Measurements from ENCODE around the gene FAM187B.
A peak's percentile ranks its signal among the peaks of the same experiment; 100 is the strongest.

FAM187B gene

GRCh38 chr19:35217649-35217990 is 10.9 kb downstream of the FAM187B start:
- Histone ChIP-seq H2AK5ac (ENCODE audit: low read length) (no peak overlapping the region), H2BK15ac (replicated peaks; ENCODE audit: low read depth) (no peak overlapping the region), H3K4me2 (ENCODE audit: low read length) (no peak overlapping the region), H3K4me1 (ENCODE audit: control insufficient read depth, low read depth, low read length) (no peaks in the 10 kb centered on the region), H3K27ac (ENCODE audit: low read depth, low read length) (no peak overlapping the region), H3K23ac (ENCODE audit: low read length) (no peak overlapping the region), H2BK120ac (ENCODE audit: low read depth, low read length) (no peak overlapping the region), H3K36me3 (ENCODE audit: control insufficient read depth, insufficient read depth, low read length) (no peaks in the 10 kb centered on the region), H3K56ac (ENCODE audit: low read length) (no peak overlapping the region), H2BK5ac (ENCODE audit: low read length) (no peak overlapping the region), H3K79me2 (ENCODE audit: control insufficient read depth, insufficient read depth, low read length) (no peaks in the 10 kb centered on the region), H4K5ac (ENCODE audit: low read length) (no peak overlapping the region), H3K4me3 (ENCODE audit: low read length) (no peak overlapping the region), H3K27me3 (ENCODE audit: insufficient read depth, low read length, poor library complexity) (no peaks in the 10 kb centered on the region), H3K4ac (ENCODE audit: low read depth, low read length) (no peak overlapping the region), H3K79me1 (ENCODE audit: low read length) (no peaks in the 10 kb centered on the region), H3K18ac (ENCODE audit: low read length) (no peak overlapping the region), H4K8ac (ENCODE audit: low read depth, low read length) (no peak overlapping the region), H3K9ac (ENCODE audit: low read length) (no peak overlapping the region)
- DNase-seq = no peak

DNA sequence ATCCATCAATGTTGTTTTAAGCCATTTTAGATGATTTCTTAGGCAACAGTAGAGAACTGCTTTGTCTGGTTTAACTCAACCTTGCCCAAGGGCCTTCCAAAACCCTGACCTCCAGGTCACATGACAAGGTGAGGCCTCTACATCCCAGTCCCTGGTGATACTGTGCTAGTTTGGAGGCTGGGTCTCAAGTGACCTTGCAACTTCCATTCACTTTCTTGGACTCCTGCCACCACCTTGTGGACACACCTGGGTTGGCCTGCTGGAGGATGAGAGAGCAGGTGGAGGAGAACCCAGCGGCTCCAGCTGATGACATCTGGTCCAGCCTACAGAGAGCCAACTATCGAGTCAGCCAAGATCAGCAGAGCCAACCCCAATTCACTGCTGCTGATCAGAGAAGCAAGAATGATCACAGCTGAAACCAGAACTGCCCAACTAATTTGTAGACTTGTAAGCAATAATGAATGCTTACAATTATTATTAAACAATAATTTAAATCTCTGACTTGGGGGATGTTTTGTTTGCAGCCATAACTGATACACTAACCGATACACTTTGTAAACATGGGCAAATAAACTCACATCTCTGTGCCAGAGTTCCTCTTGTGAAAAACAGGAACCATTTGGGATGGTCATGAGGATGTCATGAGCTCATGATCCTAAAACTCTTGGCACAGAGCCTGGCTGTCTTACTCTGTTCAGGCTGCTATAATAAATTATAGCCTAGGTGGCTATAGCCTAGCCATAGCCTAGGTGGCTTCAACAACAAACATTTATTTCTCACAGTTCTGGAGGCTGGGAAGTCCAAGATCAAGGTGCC is 11.5 kb downstream of the FAM187B start:
- Histone ChIP-seq H3K27ac (ENCODE audit: low read depth, low read length) (no peak overlapping the region), H4K5ac (ENCODE audit: low read length) (no peak overlapping the region), H2BK15ac (replicated peaks; ENCODE audit: low read depth) (no peak overlapping the region), H3K4me1 (ENCODE audit: control insufficient read depth, low read depth, low read length) (no peaks in the 10 kb centered on the region), H3K4me3 (ENCODE audit: low read length) (no peak overlapping the region), H3K56ac (ENCODE audit: low read length) (no peak overlapping the region), H3K4me2 (ENCODE audit: low read length) (no peak overlapping the region), H2AK5ac (ENCODE audit: low read length) (no peak overlapping the region), H3K79me1 (ENCODE audit: low read length) (no peaks in the 10 kb centered on the region), H3K9ac (ENCODE audit: low read length) (no peak overlapping the region), H3K79me2 (ENCODE audit: control insufficient read depth, insufficient read depth, low read length) (no peaks in the 10 kb centered on the region), H3K18ac (ENCODE audit: low read length) (no peak overlapping the region), H2BK5ac (ENCODE audit: low read length) (no peak overlapping the region), H3K27me3 (ENCODE audit: insufficient read depth, low read length, poor library complexity) (no peaks in the 10 kb centered on the region), H3K4ac (ENCODE audit: low read depth, low read length) (no peak overlapping the region), H2BK120ac (ENCODE audit: low read depth, low read length) (no peak overlapping the region), H3K36me3 (ENCODE audit: control insufficient read depth, insufficient read depth, low read length) (no peaks in the 10 kb centered on the region), H3K23ac (ENCODE audit: low read length) (no peak overlapping the region), H4K8ac (ENCODE audit: low read depth, low read length) (no peak overlapping the region)
- peak; percentile 63 for DNase-seq
- WGBS (ENCODE audit: extremely low coverage, insufficient coverage, low lambda C conversion rate) = no CpG with 5 or more reads among the region's 3 CpGs

- H2BK5ac ChIP-seq (ENCODE audit: low read length) = no peak overlapping the region
- H3K23ac ChIP-seq (ENCODE audit: low read length) = no peak overlapping the region
- H4K8ac ChIP-seq (ENCODE audit: low read depth, low read length) = no peak overlapping the region
- H3K27me3 ChIP-seq (ENCODE audit: insufficient read depth, low read length, poor library complexity) = no peaks in the 10 kb centered on the region
- no peaks in the 10 kb centered on the region for H3K79me2 ChIP-seq (ENCODE audit: control insufficient read depth, insufficient read depth, low read length)
- H2AK5ac ChIP-seq (ENCODE audit: low read length) = no peak overlapping the region
- H4K5ac ChIP-seq (ENCODE audit: low read length) = no peak overlapping the region
- no peak for DNase-seq
- H3K4me1 ChIP-seq (ENCODE audit: control insufficient read depth, low read depth, low read length) = no peaks in the 10 kb centered on the region
- H3K4me3 ChIP-seq (ENCODE audit: low read length) = no peak overlapping the region
- WGBS (ENCODE audit: extremely low coverage, insufficient coverage, low lambda C conversion rate) = no CpG with 5 or more reads among the region's 8 CpGs
- no peaks in the 10 kb centered on the region for H3K36me3 ChIP-seq (ENCODE audit: control insufficient read depth, insufficient read depth, low read length)
- H2BK15ac ChIP-seq (replicated peaks; ENCODE audit: low read depth) = no peak overlapping the region
- H3K79me1 ChIP-seq (ENCODE audit: low read length) = no peaks in the 10 kb centered on the region
- no peak overlapping the region for H3K9ac ChIP-seq (ENCODE audit: low read length)
- no peak overlapping the region for H3K4me2 ChIP-seq (ENCODE audit: low read length)
- no peak overlapping the region for H3K27ac ChIP-seq (ENCODE audit: low read depth, low read length)
- H3K56ac ChIP-seq (ENCODE audit: low read length) = no peak overlapping the region
- H2BK120ac ChIP-seq (ENCODE audit: low read depth, low read length) = no peak overlapping the region
- no peak overlapping the region for H3K4ac ChIP-seq (ENCODE audit: low read depth, low read length)
- no peak overlapping the region for H3K18ac ChIP-seq (ENCODE audit: low read length)
These were observed 12.3 kb downstream of the FAM187B start for GRCh38 chr19:35216016-35216832.

GRCh38 chr19:35214766-35215422 is 13.6 kb downstream of the FAM187B start:
- H2AK5ac ChIP-seq (ENCODE audit: low read length) = no peak overlapping the region
- H3K27me3 ChIP-seq (ENCODE audit: insufficient read depth, low read length, poor library complexity) = no peaks in the 10 kb centered on the region
- H3K23ac ChIP-seq (ENCODE audit: low read length) = no peak overlapping the region
- no peaks in the 10 kb centered on the region for H3K79me2 ChIP-seq (ENCODE audit: control insufficient read depth, insufficient read depth, low read length)
- no peak overlapping the region for H2BK5ac ChIP-seq (ENCODE audit: low read length)
- no peak overlapping the region for H2BK120ac ChIP-seq (ENCODE audit: low read depth, low read length)
- no peaks in the 10 kb centered on the region for H3K4me1 ChIP-seq (ENCODE audit: control insufficient read depth, low read depth, low read length)
- WGBS (ENCODE audit: extremely low coverage, insufficient coverage, low lambda C conversion rate) = no CpG with 5 or more reads among the region's 7 CpGs
- no peak overlapping the region for H3K4me2 ChIP-seq (ENCODE audit: low read length)
- no peak for DNase-seq
- H3K27ac ChIP-seq (ENCODE audit: low read depth, low read length) = no peak overlapping the region
- no peak overlapping the region for H3K9ac ChIP-seq (ENCODE audit: low read length)
- no peak overlapping the region for H4K5ac ChIP-seq (ENCODE audit: low read length)
- H3K79me1 ChIP-seq (ENCODE audit: low read length) = no peaks in the 10 kb centered on the region
- no peaks in the 10 kb centered on the region for H3K36me3 ChIP-seq (ENCODE audit: control insufficient read depth, insufficient read depth, low read length)
- no peak overlapping the region for H3K4ac ChIP-seq (ENCODE audit: low read depth, low read length)
- H2BK15ac ChIP-seq (replicated peaks; ENCODE audit: low read depth) = no peak overlapping the region
- H3K4me3 ChIP-seq (ENCODE audit: low read length) = no peak overlapping the region
- H3K18ac ChIP-seq (ENCODE audit: low read length) = no peak overlapping the region
- no peak overlapping the region for H4K8ac ChIP-seq (ENCODE audit: low read depth, low read length)
- no peak overlapping the region for H3K56ac ChIP-seq (ENCODE audit: low read length)

- Histone ChIP-seq H3K4me3 (ENCODE audit: low read length) (no peak overlapping the region), H3K56ac (ENCODE audit: low read length) (no peak overlapping the region), H3K27me3 (ENCODE audit: insufficient read depth, low read length, poor library complexity) (no peaks in the 10 kb centered on the region), H3K23ac (ENCODE audit: low read length) (no peak overlapping the region), H3K36me3 (ENCODE audit: control insufficient read depth, insufficient read depth, low read length) (no peaks in the 10 kb centered on the region), H3K4ac (ENCODE audit: low read depth, low read length) (no peak overlapping the region), H3K79me1 (ENCODE audit: low read length) (no peaks in the 10 kb centered on the region), H3K4me2 (ENCODE audit: low read length) (no peak overlapping the region), H2BK5ac (ENCODE audit: low read length) (no peak overlapping the region), H4K8ac (ENCODE audit: low read depth, low read length) (no peak overlapping the region), H2AK5ac (ENCODE audit: low read length) (no peak overlapping the region), H2BK120ac (ENCODE audit: low read depth, low read length) (no peak overlapping the region), H3K79me2 (ENCODE audit: control insufficient read depth, insufficient read depth, low read length) (no peaks in the 10 kb centered on the region), H4K5ac (ENCODE audit: low read length) (no peak overlapping the region), H2BK15ac (replicated peaks; ENCODE audit: low read depth) (no peak overlapping the region), H3K27ac (ENCODE audit: low read depth, low read length) (no peak overlapping the region), H3K4me1 (ENCODE audit: control insufficient read depth, low read depth, low read length) (no peaks in the 10 kb centered on the region), H3K18ac (ENCODE audit: low read length) (no peak overlapping the region), H3K9ac (ENCODE audit: low read length) (no peak overlapping the region)
- WGBS (ENCODE audit: extremely low coverage, insufficient coverage, low lambda C conversion rate) = no CpG with 5 or more reads among the region's 21 CpGs
- DNase-seq = no peak
These were observed 14.6 kb downstream of the FAM187B start for GRCh38 chr19:35213663-35214632.

Data from mesendoderm (in vitro differentiated cells).